HepG2 (cell line): ENCODE data around the gene CCDC82. TPM values are rescaled to one million over a fixed set of nuclear protein-coding genes. Genes with fewer than 3 reads are reported as not detected.

ENCODE experiments used
- ATAC-seq: fragments of 200-7000 bp; cut with Tn5 transposase; 3 replicates; pipeline ENCODE4 v1.9.1; 2020; ENCODE audit warnings: mild to moderate bottlenecking, moderate library complexity
- BruUV-seq: library from RNA; stranded (reverse); fragments of 400-500 nt; replicated peaks from 2 replicates; lab custom pipeline; 2021; lab: Mats Ljungman, UMichigan
- CTCF ChIA-PET: fragments of 300-600 bp; formaldehyde crosslinking; extraction: SDS; loops from one replicate; lab custom pipeline; 2021; ENCODE audit warnings: low total read pairs, inconsistent platforms, low intra/inter-chr PET ratio; lab: Yijun Ruan, JAX
- POLR2A ChIA-PET: fragments of 350-600 bp; sonication (Branson Sonifier 250); formaldehyde crosslinking; loops from one replicate; lab custom pipeline; 2020; ENCODE audit warnings: antibody characterized with exemption, inconsistent platforms; lab: Yijun Ruan, JAX
- DNase-seq: peaks from one replicate; pipeline ENCODE4 v3.0.0-alpha.2; 2015; ENCODE audit warnings: low spot score
- FAIRE-seq: peaks from 3 replicates; lab custom pipeline; 2011; peaks lifted over from hg19 to GRCh38; lab: Jason Lieb, UNC
- H2AFZ ChIP-seq: one replicate; pipeline ENCODE4 v1.6.1; 2011; ENCODE audit warnings: low read length, inconsistent platforms
- H3K27ac ChIP-seq: fragments of 300-600 bp; 3 replicates; pipeline ENCODE4 v1.8.0; 2011; ENCODE audit warnings: mixed run types, mild to moderate bottlenecking, mixed read lengths, low read length, inconsistent platforms; ENCODE audit not compliant: insufficient read depth; ENCODE audit errors: extremely low read length
- H3K27me3 ChIP-seq, 2 experiments: fragments of 200-600 bp in 1 of 2; 2 replicates in 1 of 2; 3 replicates in 1 of 2; pipeline versions ENCODE4 v1.6.0 to v1.8.0; 2011; ENCODE audit warnings: low read length in 2 of 2, mild to moderate bottlenecking in 2 of 2, moderate library complexity in 2 of 2, inconsistent platforms in 1 of 2; ENCODE audit not compliant: insufficient read depth in 2 of 2, control insufficient read depth in 1 of 2
- H3K36me3 ChIP-seq, 2 experiments: fragments of 200-600 bp in 1 of 2; replicated peaks in 1 of 2; 2 replicates in 1 of 2; 3 replicates in 1 of 2; pipeline versions ENCODE4 v1.5.1 to v1.8.0; 2011; ENCODE audit warnings: low read length in 2 of 2, inconsistent platforms in 1 of 2; ENCODE audit not compliant: insufficient read depth in 2 of 2, control insufficient read depth in 1 of 2
- H3K4me1 ChIP-seq: 2 replicates; pipeline ENCODE4 v1.5.1; 2012; ENCODE audit warnings: low read length, inconsistent platforms; ENCODE audit not compliant: insufficient read depth
- H3K4me2 ChIP-seq: 2 replicates; pipeline ENCODE4 v1.6.0; 2011; ENCODE audit warnings: low read depth, low read length, inconsistent platforms
- H3K4me3 ChIP-seq, 3 experiments: fragments of 200-600 bp in 1 of 3; sonication (generic), shearing (Covaris generic) in 1 of 3; replicated peaks in 1 of 3; 2 replicates each; pipeline ENCODE4 v1.5.1; 2011 to 2016; ENCODE audit warnings: low read length in 3 of 3, inconsistent platforms in 2 of 3, low read depth in 2 of 3, mild to moderate bottlenecking in 2 of 3, control low read depth in 1 of 3, mixed read lengths in 1 of 3; ENCODE audit not compliant: insufficient read depth in 1 of 3
- H3K79me2 ChIP-seq: one replicate; pipeline ENCODE4 v1.6.1; 2011; ENCODE audit warnings: low read length, inconsistent platforms; ENCODE audit not compliant: insufficient read depth
- H3K9ac ChIP-seq: 2 replicates; pipeline ENCODE4 v1.6.0; 2011; ENCODE audit warnings: mild to moderate bottlenecking, low read depth, low read length, inconsistent platforms; ENCODE audit not compliant: insufficient read depth
- H3K9me3 ChIP-seq: 2 replicates; pipeline ENCODE4 v1.5.1; 2012; ENCODE audit warnings: mild to moderate bottlenecking, low read length
- H4K20me1 ChIP-seq: 2 replicates; pipeline ENCODE4 v1.6.0; 2011; ENCODE audit warnings: inconsistent platforms, mild to moderate bottlenecking, low read length, moderate library complexity; ENCODE audit not compliant: insufficient read depth
- CENPT ChIP-seq: sonication (generic); formaldehyde crosslinking; IDR thresholded peaks from 2 replicates; pipeline ENCODE4 v1.8.0; 2022; ENCODE audit warnings: low read depth, mild to moderate bottlenecking, moderate library complexity, missing genetic modification reagents
- DMAP1 ChIP-seq: IDR thresholded peaks from 2 replicates; pipeline ENCODE4 v1.6.1; 2016
- NFKBIZ ChIP-seq: IDR thresholded peaks from 2 replicates; pipeline ENCODE4 v1.6.1; 2018; ENCODE audit warnings: missing genetic modification reagents, missing compliant biosample characterization
- SMC3 ChIP-seq: IDR thresholded peaks from 2 replicates; pipeline ENCODE4 v1.6.1; 2011; ENCODE audit warnings: low read length, improper control_type of control experiment
- ZNF224 ChIP-seq: sonication (generic); formaldehyde crosslinking; IDR thresholded peaks from 2 replicates; pipeline ENCODE4 v1.5.0; 2020; ENCODE audit warnings: mild to moderate bottlenecking, missing genetic modification reagents
- WGBS: methylation state at CpG from one replicate; pipeline ENCODE4 v1.1.6; 2017; ENCODE audit warnings: low lambda C conversion rate; 5-methylcytosine and 5-hydroxymethylcytosine counted together
- in situ Hi-C: cut with HindIII; loops from 2 replicates; pipeline ENCODE4 v1.10.0; 2017; ENCODE audit warnings: low pct_unique_long_range_greater_than_20kb; ENCODE audit not compliant: extremely low pct_ligation_motif_present
- intact Hi-C: fragments of 100-400 bp; cut with micrococcal nuclease; formaldehyde crosslinking; loops from one replicate; pipeline ENCODE4 v1.10.0; 2022; ENCODE audit not compliant: unreplicated experiment
- polyA plus RNA-seq, 8 experiments: library from polyadenylated mRNA; depleted of rRNA in 3 of 8; stranded (reverse) in 7 of 8; unstranded in 1 of 8; fragments of >200 nt; fragmentation: Illumina TruSeq in 4 of 8; extraction: Trizol in 4 of 8; gene quantifications; 2 replicates each; pipeline versions ENCODE4 v1.2.1 to v1.2.3, GENCODE V29; 2011 to 2016; ENCODE audit warnings: low read depth in 4 of 8, missing spikeins in 1 of 8, mixed read lengths in 1 of 8; ENCODE audit not compliant: insufficient read depth in 1 of 8
- total RNA-seq, 5 experiments: library from RNA; depleted of rRNA; stranded (reverse); fragments of >200 nt; fragmentation: Illumina TruSeq; extraction: Trizol; gene quantifications; 2 replicates each; pipeline ENCODE4 v1.2.3, GENCODE V29; 2016; ENCODE audit warnings: low read depth in 1 of 5
- TF ChIP-seq, protein P1 (sequence below): sonication (generic); formaldehyde crosslinking; IDR thresholded peaks from 2 replicates; pipeline ENCODE4 v1.5.1; 2020; ENCODE audit warnings: missing genetic modification reagents, mild to moderate bottlenecking, borderline replicate concordance
- TF ChIP-seq, protein P2 (sequence below): sonication (generic); formaldehyde crosslinking; IDR thresholded peaks from 2 replicates; pipeline ENCODE4 v1.5.0; 2020; ENCODE audit warnings: missing genetic modification reagents, mild to moderate bottlenecking, borderline replicate concordance
- TF ChIP-seq, protein P3 (sequence below): sonication (generic); formaldehyde crosslinking; IDR thresholded peaks from 2 replicates; pipeline ENCODE4 v1.4.0; 2020; ENCODE audit warnings: missing genetic modification reagents

Gene CCDC82
- total and polyA plus RNA-seq, 2 of the 13 experiments (the other 11 are each of a cell fraction or from before 2014, with no cell fraction given): 19.7 to 25.7 TPM

DNA sequence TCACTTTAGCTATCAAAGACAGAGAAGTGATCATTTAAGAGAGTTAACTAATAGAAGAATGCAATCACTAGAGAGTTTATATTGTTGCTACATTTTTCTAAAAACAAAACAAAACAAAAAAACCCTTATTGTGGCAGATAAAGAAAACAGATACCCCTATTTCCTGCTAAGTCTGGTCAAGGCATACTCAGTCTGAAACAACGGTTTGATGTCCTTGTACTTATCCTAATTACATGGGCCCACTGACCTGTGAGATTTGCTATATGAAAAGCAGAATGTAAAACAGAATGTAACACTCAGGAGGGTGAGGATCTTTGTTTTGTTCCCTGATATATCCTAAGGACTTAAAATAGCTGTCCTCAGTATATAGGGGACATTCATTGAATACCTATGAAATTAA is 71.3 kb downstream of the CCDC82 start (continued):
- TF ChIP-seq DMAP1 (CRISPR knock-in tag): no peak
- TF ChIP-seq, protein P1, sequence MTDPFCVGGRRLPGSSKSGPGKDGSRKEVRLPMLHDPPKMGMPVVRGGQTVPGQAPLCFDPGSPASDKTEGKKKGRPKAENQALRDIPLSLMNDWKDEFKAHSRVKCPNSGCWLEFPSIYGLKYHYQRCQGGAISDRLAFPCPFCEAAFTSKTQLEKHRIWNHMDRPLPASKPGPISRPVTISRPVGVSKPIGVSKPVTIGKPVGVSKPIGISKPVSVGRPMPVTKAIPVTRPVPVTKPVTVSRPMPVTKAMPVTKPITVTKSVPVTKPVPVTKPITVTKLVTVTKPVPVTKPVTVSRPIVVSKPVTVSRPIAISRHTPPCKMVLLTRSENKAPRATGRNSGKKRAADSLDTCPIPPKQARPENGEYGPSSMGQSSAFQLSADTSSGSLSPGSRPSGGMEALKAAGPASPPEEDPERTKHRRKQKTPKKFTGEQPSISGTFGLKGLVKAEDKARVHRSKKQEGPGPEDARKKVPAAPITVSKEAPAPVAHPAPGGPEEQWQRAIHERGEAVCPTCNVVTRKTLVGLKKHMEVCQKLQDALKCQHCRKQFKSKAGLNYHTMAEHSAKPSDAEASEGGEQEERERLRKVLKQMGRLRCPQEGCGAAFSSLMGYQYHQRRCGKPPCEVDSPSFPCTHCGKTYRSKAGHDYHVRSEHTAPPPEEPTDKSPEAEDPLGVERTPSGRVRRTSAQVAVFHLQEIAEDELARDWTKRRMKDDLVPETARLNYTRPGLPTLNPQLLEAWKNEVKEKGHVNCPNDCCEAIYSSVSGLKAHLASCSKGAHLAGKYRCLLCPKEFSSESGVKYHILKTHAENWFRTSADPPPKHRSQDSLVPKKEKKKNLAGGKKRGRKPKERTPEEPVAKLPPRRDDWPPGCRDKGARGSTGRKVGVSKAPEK: no peak

DNA sequence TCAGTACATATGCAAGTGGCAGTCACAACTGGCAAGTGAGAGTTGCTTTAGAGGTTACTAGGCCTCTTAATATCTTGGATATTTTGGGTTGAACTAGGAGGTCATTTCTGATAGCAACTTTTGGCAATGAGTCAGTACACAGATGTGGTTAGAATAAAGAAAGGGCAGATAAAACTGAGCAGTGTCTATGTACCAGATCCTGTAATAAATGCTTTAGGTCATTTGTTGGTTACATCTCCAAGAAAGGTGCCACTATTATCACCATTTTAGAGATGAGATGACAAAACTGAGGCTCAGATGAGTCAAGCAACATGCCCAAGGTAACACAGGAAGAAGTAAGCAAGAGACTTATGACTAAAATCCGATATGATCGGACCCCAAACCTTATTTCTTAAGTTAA is 71.7 kb downstream of the CCDC82 start:
- TF ChIP-seq, protein P2, sequence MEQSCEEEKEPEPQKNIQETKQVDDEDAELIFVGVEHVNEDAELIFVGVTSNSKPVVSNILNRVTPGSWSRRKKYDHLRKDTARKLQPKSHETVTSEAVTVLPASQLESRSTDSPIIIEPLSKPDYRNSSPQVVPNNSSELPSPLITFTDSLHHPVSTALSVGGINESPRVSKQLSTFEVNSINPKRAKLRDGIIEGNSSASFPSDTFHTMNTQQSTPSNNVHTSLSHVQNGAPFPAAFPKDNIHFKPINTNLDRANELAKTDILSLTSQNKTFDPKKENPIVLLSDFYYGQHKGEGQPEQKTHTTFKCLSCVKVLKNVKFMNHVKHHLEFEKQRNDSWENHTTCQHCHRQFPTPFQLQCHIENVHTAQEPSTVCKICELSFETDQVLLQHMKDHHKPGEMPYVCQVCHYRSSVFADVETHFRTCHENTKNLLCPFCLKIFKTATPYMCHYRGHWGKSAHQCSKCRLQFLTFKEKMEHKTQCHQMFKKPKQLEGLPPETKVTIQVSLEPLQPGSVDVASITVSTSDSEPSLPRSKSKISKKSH: no peak
- TF ChIP-seq NFKBIZ (CRISPR knock-in tag): no peak
- TF ChIP-seq CENPT (CRISPR knock-in tag): no peak
- TF ChIP-seq ZNF224: no peak
- TF ChIP-seq, protein P3, sequence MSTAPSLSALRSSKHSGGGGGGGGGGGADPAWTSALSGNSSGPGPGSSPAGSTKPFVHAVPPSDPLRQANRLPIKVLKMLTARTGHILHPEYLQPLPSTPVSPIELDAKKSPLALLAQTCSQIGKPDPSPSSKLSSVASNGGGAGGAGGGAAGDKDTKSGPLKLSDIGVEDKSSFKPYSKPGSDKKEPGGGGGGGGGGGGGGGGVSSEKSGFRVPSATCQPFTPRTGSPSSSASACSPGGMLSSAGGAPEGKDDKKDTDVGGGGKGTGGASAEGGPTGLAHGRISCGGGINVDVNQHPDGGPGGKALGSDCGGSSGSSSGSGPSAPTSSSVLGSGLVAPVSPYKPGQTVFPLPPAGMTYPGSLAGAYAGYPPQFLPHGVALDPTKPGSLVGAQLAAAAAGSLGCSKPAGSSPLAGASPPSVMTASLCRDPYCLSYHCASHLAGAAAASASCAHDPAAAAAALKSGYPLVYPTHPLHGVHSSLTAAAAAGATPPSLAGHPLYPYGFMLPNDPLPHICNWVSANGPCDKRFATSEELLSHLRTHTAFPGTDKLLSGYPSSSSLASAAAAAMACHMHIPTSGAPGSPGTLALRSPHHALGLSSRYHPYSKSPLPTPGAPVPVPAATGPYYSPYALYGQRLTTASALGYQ: no peak
- TF ChIP-seq SMC3: no peak
- FAIRE-seq (no peak), DNase-seq (no peak), ATAC-seq (no peak)
- H3K27me3 ChIP-seq: no peaks in the 10 kb centered on the region
- no peak overlapping the region for H2AFZ ChIP-seq
- H3K4me1 ChIP-seq: peaks cover 10% of the 10 kb centered on the region; the same call in 1 of the 2 replicates
- no TSS peak for BruUV-seq
- peaks cover 15% of the 10 kb centered on the region for H4K20me1 ChIP-seq
- no peak overlapping the region for H3K4me3 ChIP-seq
- H3K9me3 ChIP-seq: no peaks in the 10 kb centered on the region
- H3K79me2 ChIP-seq: peaks cover 60% of the 10 kb centered on the region
- ChIA-PET POLR2A (interaction anchor here (1.1 kb wide), 1 partner anchor 17 kb away, joined by 3 read pairs; no protein-coding TSS in a partner anchor), CTCF (no interaction called here)
- H3K36me3 ChIP-seq: peaks cover 8 to 9% of the 10 kb centered on the region in 2 experiments; a peak in 4 of 5 replicates
- no peak overlapping the region for H3K9ac ChIP-seq
- intact Hi-C loops: no loop called here
- no peak overlapping the region for H3K4me2 ChIP-seq
- 97% methylated on average over 2 of the region's 2 CpGs for WGBS
- no peak overlapping the region for H3K27ac ChIP-seq
- in situ Hi-C loops: no loop called here
